A673 (cell line): ENCODE results near the gene WWP2. TPM values are rescaled to one million over a fixed set of nuclear protein-coding genes. Genes with fewer than 3 reads are reported as not detected.
"Not testable (repeated sequence)": the region's sequence is repeated elsewhere in the genome, so short reads cannot be mapped to it uniquely, and the experiment has no call there.

Experiments
- BruUV-seq: library from RNA; stranded (reverse); fragments of 400-500 nt; replicated peaks from 2 replicates; lab custom pipeline; 2021; lab: Mats Ljungman, UMichigan
- CTCF ChIA-PET: fragments of 300-600 bp; sonication (Branson Sonifier 250); formaldehyde crosslinking; loops from one replicate; lab custom pipeline; 2022; ENCODE audit warnings: antibody characterized with exemption; lab: Charles Lee
- POLR2A ChIA-PET: fragments of 300-600 bp; sonication (Branson Sonifier 250); formaldehyde crosslinking; loops from one replicate; lab custom pipeline; 2022; ENCODE audit warnings: antibody characterized with exemption; ENCODE audit not compliant: low non-redundant PET; lab: Charles Lee
- DNase-seq: peaks from one replicate; pipeline ENCODE4 v3.0.0-alpha.2; 2015; ENCODE audit warnings: low spot score
- H3K27ac ChIP-seq: fragments of 200-600 bp; sonication (generic); 2 replicates; pipeline ENCODE4 v1.5.1; 2016; ENCODE audit warnings: mixed run types, low read depth, mild to moderate bottlenecking, mixed read lengths, antibody characterized with exemption, low read length; ENCODE audit not compliant: poor library complexity, severe bottlenecking
- H3K27me3 ChIP-seq: fragments of 200-600 bp; sonication (generic); replicated peaks from 2 replicates; pipeline ENCODE4 v1.6.1; 2017; ENCODE audit warnings: mixed run types, low read depth, mild to moderate bottlenecking, mixed read lengths, antibody characterized with exemption, low read length; ENCODE audit not compliant: insufficient read depth, poor library complexity
- H3K36me3 ChIP-seq: fragments of 200-600 bp; sonication (generic); 2 replicates; pipeline ENCODE4 v1.6.1; 2016; ENCODE audit warnings: mixed run types, mild to moderate bottlenecking, mixed read lengths, antibody characterized with exemption, low read length; ENCODE audit not compliant: insufficient read depth, poor library complexity, severe bottlenecking
- H3K4me1 ChIP-seq: fragments of 200-600 bp; sonication (generic); 2 replicates; pipeline ENCODE4 v1.6.1; 2017; ENCODE audit warnings: mixed run types, mild to moderate bottlenecking, mixed read lengths, antibody characterized with exemption, low read length; ENCODE audit not compliant: insufficient read depth, poor library complexity, severe bottlenecking
- H3K4me3 ChIP-seq: fragments of 200-600 bp; sonication (generic); 2 replicates; pipeline ENCODE4 v1.5.1; 2016; ENCODE audit warnings: low read depth, mixed run types, mild to moderate bottlenecking, mixed read lengths, low read length; ENCODE audit not compliant: poor library complexity, severe bottlenecking
- H3K9me3 ChIP-seq: fragments of 200-600 bp; sonication (generic); 2 replicates; pipeline ENCODE4 v1.6.1; 2016; ENCODE audit warnings: mixed run types, low read depth, mild to moderate bottlenecking, mixed read lengths, antibody characterized with exemption, low read length; ENCODE audit not compliant: poor library complexity, severe bottlenecking
- intact Hi-C: fragments of 100-400 bp; cut with micrococcal nuclease; formaldehyde crosslinking; loops from one replicate; pipeline ENCODE4 v1.10.0; 2022; ENCODE audit not compliant: unreplicated experiment
- total RNA-seq: library from RNA; stranded (reverse); gene quantifications from 2 replicates; pipeline ENCODE4 v1.2.3, GENCODE V29; 2021

The WWP2 gene
- total RNA-seq, 1 experiment from 2014 or later = 32.4 TPM

GRCh38 chr16:69952572-69953355 lies 190.6 kb downstream of the WWP2 start:
- H3K9me3 ChIP-seq, H3K36me3 ChIP-seq, BruUV-seq, H3K4me3 ChIP-seq, POLR2A ChIA-PET, CTCF ChIA-PET, intact Hi-C loops, H3K27me3 ChIP-seq, DNase-seq, H3K4me1 ChIP-seq, H3K27ac ChIP-seq: not testable (repeated sequence)

GRCh38 chr16:69954241-69954640 lies 192.1 kb downstream of the WWP2 start:
- POLR2A ChIA-PET, BruUV-seq, H3K36me3 ChIP-seq, DNase-seq, intact Hi-C loops, H3K4me3 ChIP-seq, H3K27me3 ChIP-seq, H3K27ac ChIP-seq, H3K4me1 ChIP-seq, H3K9me3 ChIP-seq, CTCF ChIA-PET: not testable (repeated sequence)

- CTCF ChIA-PET, H3K27ac ChIP-seq, intact Hi-C loops, H3K4me1 ChIP-seq, H3K9me3 ChIP-seq, BruUV-seq, H3K4me3 ChIP-seq, POLR2A ChIA-PET, DNase-seq, H3K27me3 ChIP-seq, H3K36me3 ChIP-seq: not testable (repeated sequence)
Measured at GRCh38 chr16:69963312-69963711, 201.2 kb downstream of the WWP2 start.

DNA sequence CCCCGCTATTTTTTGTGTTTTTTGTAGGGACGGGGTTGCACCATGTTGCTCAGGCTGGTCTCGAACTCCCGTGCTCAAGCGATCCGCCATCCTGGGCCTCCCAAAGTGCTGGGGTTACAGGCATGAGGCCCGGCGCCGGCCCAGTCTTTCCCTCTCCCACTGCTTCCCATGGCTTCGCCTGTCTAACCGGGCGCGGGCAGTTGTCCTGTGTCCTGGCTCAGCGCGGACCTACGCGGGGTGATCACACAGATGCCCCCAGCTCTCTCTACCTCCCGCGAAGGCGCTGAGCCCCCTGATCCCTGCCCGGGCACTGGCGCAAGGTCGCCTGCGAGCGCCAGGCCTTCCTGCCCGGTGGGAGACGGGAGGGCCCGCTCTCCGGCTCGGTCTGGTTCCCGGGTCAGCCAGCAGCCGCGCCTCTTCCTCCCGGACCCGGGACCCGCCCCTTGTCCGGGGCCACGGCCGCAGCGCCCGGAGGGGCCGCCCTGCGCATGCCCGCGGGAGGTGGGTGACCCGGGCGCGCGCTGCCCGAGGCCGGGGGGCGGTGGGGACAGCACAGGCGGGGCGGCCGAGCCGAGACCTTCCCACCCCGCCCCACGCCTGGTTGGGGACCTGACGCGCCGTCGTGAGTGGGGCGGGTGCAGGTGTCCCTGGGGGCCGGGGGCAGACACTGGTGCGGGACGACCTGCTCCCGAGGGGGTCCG lies 203.0 kb downstream of the WWP2 start:
- H3K27ac ChIP-seq, CTCF ChIA-PET, H3K4me1 ChIP-seq, H3K9me3 ChIP-seq, BruUV-seq, DNase-seq, POLR2A ChIA-PET, intact Hi-C loops, H3K36me3 ChIP-seq, H3K4me3 ChIP-seq, H3K27me3 ChIP-seq: not testable (repeated sequence)

- intact Hi-C loops, H3K36me3 ChIP-seq, H3K4me1 ChIP-seq, H3K27me3 ChIP-seq, DNase-seq, H3K27ac ChIP-seq, BruUV-seq, H3K9me3 ChIP-seq, CTCF ChIA-PET, POLR2A ChIA-PET, H3K4me3 ChIP-seq: not testable (repeated sequence)
Measured at GRCh38 chr16:69965661-69966054, 203.5 kb downstream of the WWP2 start.

DNA sequence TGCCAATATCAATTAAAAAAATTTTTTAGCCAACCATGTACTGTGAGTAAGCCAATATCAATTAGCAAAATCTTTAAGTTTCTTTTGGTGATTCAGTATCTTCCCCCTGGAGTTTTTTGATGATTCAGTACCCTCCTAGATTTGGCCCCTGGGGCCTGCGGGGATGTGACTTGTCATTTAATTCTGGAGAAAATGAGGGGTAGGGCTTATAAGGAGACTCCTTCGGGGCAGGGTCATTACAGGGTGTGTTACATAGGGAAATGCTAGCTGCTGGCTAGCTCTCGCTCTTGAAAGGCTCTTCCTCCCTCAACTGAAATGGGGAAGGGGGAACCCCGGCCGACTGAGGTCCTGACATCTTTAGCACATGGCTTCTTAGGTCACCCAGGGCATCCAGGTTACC lies 205.6 kb downstream of the WWP2 start:
- H3K4me1 ChIP-seq, H3K27ac ChIP-seq, H3K9me3 ChIP-seq, DNase-seq, POLR2A ChIA-PET, H3K4me3 ChIP-seq, intact Hi-C loops, H3K27me3 ChIP-seq, H3K36me3 ChIP-seq, BruUV-seq, CTCF ChIA-PET: not testable (repeated sequence)

DNA sequence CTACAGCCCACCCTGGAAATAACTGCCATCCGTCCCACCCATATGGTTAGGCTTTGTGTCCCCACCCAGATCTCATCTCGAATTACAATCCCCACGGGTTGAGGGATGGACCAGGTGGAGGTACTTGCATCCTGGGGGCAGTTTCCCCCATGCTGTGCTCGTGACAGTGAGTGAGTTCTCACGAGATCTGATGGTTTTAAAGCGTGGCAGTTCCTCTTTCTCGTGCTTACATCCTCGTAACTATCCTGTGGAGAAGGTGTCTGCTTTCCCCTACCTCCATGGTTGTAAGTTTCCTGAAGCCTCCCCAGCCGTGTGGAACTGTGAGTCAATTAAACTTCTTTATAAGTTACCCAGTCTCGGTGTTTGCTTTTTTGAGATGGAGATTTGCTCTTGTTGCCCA lies 206.0 kb downstream of the WWP2 start:
- DNase-seq, POLR2A ChIA-PET, H3K27me3 ChIP-seq, H3K9me3 ChIP-seq, intact Hi-C loops, H3K36me3 ChIP-seq, H3K4me1 ChIP-seq, CTCF ChIA-PET, BruUV-seq, H3K4me3 ChIP-seq, H3K27ac ChIP-seq: not testable (repeated sequence)
